ENCODE results near the gene TNFRSF11A.

- no peak for TF ChIP-seq CTCF (IDR thresholded peaks at IDR 0.05 in 4 of 5, conservative IDR thresholded peaks at IDR 0.05 in 1 of 5)
- TF ChIP-seq POLR2A (IDR thresholded peaks at IDR 0.05), result no peak
Measured at GRCh38 chr18:62389761-62390481, 64.8 kb downstream of the TNFRSF11A start.

Measured in gastrocnemius medialis (tissue), 4 donors.